8988T (cell line): ENCODE measurements around the gene ARHGAP26.

ENCODE experiments used
- DNase-seq: peaks from one replicate; pipeline ENCODE4 v3.0.0; 2011

Gene ARHGAP26

GRCh38 chr5:142749321-142749720 lies 20.9 kb upstream of the ARHGAP26 start:
- no peak for DNase-seq

GRCh38 chr5:142753116-142753631 lies 17.0 kb upstream of the ARHGAP26 start:
- no peak for DNase-seq

- no peak for DNase-seq
Observed at GRCh38 chr5:142754031-142754430, 16.1 kb upstream of the ARHGAP26 start.

DNA sequence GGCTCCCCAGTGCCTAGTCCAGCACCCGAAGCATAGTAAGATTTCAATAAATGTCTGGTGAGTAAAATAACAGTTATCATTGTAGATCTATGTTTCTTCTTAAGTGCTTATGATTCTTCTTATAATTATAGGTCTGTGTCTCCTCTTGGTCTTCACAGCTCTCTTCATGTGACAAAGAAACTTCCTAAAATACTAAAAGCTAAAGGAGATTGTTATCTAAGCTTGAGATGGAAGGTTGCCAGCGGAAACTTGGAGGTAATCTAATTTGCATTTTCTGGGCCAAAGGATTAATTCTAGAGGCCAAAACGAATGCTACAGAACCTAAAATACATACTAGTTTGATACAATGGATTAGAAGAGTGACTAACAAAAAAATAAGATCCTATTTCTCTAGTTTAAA lies 13.6 kb upstream of the ARHGAP26 start:
- DNase-seq = no peak

DNA sequence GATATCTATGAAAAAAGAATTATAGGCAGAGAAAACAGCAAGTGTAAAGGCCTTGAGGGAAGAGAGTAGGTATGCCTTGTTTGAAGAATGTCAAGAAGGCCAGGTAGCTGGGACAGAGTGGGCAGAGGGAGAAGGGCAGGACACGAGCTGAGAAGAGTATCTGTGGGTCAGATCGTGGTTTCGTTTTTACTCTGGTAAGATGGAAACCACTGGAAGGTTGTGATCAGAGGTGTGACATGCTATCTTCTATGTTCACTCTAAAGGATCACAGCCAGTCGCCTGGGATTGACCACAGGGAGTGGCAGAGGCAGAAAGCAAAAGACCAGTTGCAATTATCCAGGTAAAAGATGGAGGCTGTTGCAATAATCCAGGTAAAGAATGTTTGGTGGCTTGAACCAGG lies 12.6 kb upstream of the ARHGAP26 start:
- no peak for DNase-seq

DNA sequence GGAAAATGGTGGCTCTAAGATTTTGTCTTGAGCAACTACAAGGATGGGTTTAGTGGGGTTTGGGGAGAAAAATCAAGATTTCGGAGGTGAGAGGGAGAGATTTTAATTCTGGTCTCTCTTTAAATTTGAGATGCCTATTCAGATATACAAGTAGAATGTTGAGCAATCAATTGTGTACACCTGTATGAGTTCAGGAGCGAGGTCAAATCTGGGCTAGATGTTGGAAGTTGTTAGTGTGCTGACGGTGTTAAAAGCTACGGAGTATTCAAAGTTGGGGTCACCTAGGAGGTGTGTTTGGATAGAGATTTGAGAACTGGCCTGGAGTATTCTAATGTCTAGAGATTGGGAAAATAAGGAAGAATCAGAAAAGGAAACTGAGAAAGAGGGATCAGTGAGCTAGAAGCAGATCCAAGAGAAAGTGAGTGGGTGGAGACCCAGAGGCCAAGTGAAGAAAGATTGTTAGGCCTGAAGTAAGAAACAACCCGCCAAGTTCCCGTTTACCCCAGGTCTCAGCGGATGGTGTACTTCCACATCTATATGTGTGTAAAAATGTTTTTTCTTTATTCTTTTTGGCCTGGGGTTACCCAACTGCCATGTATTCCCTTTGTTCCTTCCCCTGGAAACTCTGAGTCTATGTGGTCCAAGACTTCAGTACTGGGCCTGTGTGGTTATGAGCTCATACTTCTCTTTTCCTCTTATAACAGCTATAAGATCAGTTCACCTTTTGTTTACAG lies 11.9 kb upstream of the ARHGAP26 start:
- no peak for DNase-seq

DNA sequence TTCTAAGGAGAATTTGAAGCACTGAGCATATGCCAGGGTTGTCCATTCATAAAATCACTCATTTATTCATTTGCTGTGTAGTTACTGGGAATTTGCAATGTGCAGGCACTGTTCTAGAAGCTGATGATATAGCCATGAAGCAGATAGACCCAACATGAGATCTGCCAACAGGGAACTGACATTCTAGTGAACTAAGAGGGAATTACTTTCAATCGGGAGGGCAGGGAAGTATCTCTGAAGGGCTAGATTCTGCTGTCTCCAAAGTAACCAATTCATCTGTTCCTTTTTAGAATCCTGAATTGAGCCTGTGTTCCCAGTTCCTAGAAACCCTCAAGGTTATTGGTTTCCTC lies 11.4 kb upstream of the ARHGAP26 start:
- DNase-seq = no peak

GRCh38 chr5:142763701-142764100 lies 6.5 kb upstream of the ARHGAP26 start:
- no peak for DNase-seq

DNA sequence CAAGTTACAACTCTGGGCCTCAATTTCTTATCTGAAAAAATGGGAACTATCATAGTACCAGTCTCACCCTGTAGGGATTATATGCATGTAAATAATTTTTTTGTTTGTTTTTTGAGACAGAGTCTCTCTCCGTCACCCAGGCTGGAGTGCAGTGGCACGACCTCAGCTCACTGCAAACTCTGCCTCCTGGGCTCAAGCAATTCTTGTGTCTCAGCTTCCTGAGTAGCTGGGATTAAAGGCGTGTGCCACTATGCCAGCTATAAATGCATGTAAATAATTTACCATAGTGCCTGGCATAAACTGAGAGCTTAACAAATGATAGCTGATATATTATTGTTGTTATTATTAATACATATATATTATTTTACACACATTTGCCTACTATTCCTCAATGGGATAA lies 3.0 kb upstream of the ARHGAP26 start:
- no peak for DNase-seq

DNA sequence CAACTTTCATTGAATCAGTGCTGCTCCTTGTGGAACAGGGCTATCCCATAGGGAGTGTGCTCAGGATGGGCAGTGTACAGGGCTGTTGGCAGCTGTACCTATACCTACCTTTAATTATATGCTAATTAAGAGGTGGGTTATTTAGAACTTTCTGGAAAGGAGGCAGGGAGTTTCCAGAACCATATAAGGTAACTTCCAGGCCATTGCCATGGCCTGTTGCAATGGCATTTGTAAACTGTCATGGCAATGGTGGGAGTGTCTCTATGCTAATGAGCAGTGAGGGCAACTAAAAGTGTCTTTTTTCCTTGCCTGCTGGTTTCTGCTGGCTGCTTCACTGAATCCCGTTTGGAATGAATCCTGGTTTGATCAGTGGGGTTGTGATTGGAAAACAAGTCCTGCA lies 2.3 kb upstream of the ARHGAP26 start:
- no peak for DNase-seq

GRCh38 chr5:142769251-142769792 lies 855 bp upstream of the ARHGAP26 start:
- no peak for DNase-seq

- DNase-seq = no peak
Observed at GRCh38 chr5:142770650-142771609, 753 bp downstream of the ARHGAP26 start.

DNA sequence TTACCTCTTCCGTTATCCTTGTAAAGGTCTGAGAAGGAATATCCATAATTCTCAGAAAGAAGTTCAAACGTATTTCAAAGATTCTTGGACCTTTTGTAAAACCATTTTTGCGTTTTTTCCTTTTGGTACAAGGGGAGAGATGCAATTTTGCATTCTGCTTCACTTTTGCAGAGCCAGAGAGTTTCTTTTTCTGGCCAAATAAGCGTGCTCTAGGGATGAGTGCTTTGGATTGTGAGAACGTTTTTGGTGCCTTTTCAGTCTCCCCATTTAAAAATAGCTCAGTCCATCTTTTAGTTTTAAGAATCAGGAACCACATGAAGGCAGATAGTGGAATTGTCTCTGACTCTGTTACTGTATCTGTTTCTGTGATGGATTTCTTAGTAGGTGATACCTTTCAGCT lies 1.5 kb downstream of the ARHGAP26 start:
- no peak for DNase-seq

- DNase-seq = no peak
Observed at GRCh38 chr5:142772446-142773293, 2.5 kb downstream of the ARHGAP26 start.

DNA sequence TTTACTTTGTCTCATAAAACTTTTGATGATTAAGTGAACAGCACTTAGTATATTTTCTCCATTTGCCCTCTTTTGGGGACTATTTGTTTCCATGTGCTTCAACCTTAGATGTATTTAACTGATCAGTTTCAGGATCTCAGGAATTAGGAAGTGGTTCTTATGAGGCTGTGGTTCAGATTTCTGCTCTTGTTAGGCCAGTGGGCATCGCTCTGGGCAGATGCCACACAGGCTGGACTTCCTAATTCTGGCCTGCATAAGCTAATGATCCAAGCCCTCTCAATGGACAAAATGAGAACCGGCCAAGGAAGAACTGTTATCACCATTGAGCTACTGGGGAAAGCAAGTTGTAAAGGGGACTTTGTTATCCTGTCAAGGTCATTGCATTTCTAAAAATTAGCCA lies 6.9 kb downstream of the ARHGAP26 start:
- no peak for DNase-seq

DNA sequence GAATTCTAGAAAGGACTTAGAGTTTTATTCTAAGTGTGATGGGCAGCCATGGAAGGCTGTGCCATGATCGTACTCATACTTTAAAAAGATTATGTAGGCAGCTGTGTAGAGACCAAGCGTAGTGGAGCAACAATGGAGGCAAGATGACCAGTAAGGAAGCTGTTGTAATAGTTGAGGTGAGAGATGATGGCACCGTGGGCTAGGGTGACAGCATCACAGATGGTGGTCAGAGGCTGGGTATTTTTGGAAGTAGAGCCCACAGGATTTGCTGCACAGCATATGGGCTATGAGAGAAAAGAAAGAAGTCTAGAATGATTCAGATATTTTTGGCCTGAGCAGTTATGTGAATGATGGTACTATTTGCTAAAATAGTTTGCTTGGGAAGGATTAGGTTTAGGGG lies 7.7 kb downstream of the ARHGAP26 start:
- DNase-seq = no peak

DNA sequence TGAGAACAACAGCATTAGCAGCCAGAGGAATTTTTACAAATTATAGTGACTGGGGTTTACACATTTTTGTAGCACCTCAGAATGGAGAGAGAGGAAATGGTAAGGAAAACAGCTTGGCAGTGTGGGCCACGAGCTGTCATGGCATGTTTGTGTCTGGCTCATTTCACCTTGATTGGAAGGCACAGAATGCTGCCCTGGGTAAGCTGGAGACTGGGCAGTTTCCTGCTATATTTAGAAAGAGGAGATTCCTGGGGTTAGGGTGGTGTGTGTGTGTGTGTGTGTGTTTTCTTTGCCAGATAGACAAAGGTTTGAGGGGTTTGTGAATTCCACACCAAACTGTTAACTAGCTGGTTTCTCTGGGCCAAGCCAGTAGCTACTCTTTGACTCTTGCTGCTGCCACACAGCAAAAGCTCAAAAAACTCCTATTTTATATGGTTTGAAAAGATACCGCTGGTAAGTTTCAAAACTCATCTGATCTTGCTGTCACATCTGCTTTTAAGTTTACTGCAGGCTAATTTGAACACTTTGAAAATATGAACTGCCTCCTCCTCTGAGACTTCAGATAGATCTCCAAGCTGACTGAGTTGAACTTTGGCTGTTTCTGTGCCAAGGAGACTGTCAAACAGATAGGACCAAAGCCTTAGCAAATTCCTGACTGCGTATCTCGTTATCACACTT lies 9.1 kb downstream of the ARHGAP26 start:
- DNase-seq = no peak

DNA sequence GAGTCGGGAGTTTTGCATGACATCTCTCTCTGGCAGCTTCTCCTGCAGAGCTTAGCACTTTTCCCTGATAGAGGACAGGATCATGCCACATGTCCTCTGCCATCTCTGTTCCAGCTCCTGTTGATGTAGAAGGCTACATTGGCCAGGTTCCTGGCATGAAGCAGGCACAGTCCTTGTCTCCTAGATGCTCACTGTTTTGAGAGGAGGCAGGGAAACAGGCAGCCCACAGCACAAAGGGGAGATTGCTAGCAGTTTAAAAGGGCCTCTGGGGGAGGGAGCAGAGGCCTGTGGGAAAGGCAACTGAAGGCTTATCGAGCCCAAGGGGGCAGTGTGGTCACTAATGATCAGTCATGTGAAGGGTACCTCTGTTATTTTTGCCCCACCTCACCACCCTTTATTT lies 10.7 kb downstream of the ARHGAP26 start:
- DNase-seq = no peak

DNA sequence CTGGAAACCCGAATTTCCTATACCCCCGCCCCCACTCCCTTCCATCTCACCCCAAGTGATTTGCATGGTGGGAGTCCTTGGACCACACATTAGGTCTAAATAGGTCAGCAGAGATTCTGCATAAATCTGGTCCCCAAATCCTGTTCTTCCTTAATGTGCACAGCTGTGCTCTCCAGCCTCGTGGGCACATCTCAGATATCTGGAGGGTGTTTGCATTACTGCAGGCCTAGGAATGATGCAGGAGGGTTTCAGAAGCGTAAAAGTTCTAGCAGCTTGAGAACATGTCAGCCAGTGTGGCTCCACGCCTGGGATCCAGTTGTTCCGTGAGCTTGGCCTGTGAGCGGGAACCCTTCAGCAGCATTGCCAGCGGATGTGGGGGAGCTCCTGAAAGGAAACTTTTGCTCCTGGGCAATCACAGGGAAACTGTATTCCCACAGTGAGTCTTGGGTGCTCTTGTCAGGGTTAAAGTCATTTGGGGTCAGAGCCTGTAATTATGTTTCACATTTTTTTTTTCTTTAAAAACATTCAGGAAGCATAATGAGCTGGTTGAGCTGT lies 12.9 kb downstream of the ARHGAP26 start:
- no peak for DNase-seq

GRCh38 chr5:142783601-142784341 lies 13.6 kb downstream of the ARHGAP26 start:
- DNase-seq = no peak

DNA sequence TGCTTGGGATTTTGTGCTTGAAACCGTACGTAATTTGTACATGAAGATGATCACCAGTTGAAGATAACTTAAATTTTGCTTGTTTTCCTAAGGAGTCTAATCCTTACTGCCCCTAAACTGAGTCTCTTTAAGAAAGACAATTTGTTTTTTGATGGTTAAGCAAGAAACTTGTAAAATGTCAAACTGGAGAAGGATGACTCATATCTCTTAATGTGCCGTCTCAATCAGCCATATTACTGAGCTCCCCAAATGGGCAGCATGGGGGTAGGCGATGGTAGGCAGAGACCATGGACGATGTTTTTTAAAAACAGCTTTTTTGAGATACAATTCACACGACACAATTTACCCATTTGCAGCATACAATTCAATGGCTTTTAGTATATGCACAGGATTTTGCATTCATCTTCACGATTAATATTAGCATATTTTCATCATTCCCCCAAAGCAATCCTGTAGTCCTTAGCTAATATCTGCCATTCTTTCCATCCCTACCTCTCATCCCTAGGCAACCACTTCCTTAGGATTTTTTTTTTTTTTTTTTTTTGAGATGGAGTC lies 14.3 kb downstream of the ARHGAP26 start:
- no peak for DNase-seq
